ENCODE measurements around the gene MAP3K12. TPM values are rescaled to one million over a fixed set of nuclear protein-coding genes. Genes with fewer than 3 reads are reported as not detected.

MAP3K12 gene
- total and polyA plus RNA-seq, 10 of the 15 experiments (the other 5 are each of a cell fraction or from before 2014, with no cell fraction given) = 0.45 to 14.9 (median 6.9) TPM

GRCh38 chr12:53492830-53493609 is 6.2 kb downstream of the MAP3K12 start:
- peak overlapping the region; percentile 87 for H3K4me3 ChIP-seq
- H3K9ac ChIP-seq (ENCODE audit: control insufficient read depth, insufficient read depth, low read length) = peak overlapping the region; percentile 74
- DNase-seq (ENCODE audit: low read depth, low spot score) = peak; percentile 46
- peak overlapping the region; percentile 90 for H2AFZ ChIP-seq (ENCODE audit: control insufficient read depth, low read depth, low read length)
- H3K27me3 ChIP-seq (replicated peaks in 1 of 2; ENCODE audit: control insufficient read depth in 2 of 2, insufficient read depth in 2 of 2, low read length in 1 of 2) = no peaks in the 10 kb centered on the region
- no peaks in the 10 kb centered on the region for H4K20me1 ChIP-seq (ENCODE audit: control insufficient read depth, insufficient read depth)
- ATAC-seq = peak; percentile 96
- H3K27ac ChIP-seq (ENCODE audit: control insufficient read depth, insufficient read depth) = peak overlapping the region; percentile 46; the same call in 1 of the 2 replicates
- CTCF ChIA-PET = interaction anchor here (0.5 to 4.8 kb wide), 8 partner anchors 9 to 168 kb away, joined by 3 to 20 read pairs (median 3); partner anchors contain the start of genes NPFF and PRR13
- POLR2A ChIA-PET = interaction anchor here (0.6 to 2.9 kb wide), 8 partner anchors 8 to 286 kb away, joined by 3 to 12 read pairs (median 3); partner anchors contain the start of genes ITGB7 and TARBP2
- H3K4me2 ChIP-seq (ENCODE audit: control insufficient read depth, insufficient read depth) = peak overlapping the region; percentile 96
- H3K9me3 ChIP-seq (replicated peaks; ENCODE audit: control insufficient read depth, insufficient read depth, low read length) = no peaks in the 10 kb centered on the region
- whole genome bisulfite sequencing (ENCODE audit: insufficient coverage, insufficient replicate concordance, low lambda C conversion rate, missing lambda C conversion rate) = 2% methylated on average over 45 of the region's 52 CpGs
- SMC1A ChIA-PET (ENCODE audit: uncharacterized antibody, unreplicated experiment) = interaction anchor here (0.7 to 3.1 kb wide), 5 partner anchors 16 to 140 kb away, joined by 3 to 9 read pairs (median 3); no protein-coding TSS in a partner anchor
- intact Hi-C loops (cut with micrococcal nuclease; ENCODE audit: unreplicated experiment) = no loop called here
- H3K79me2 ChIP-seq (ENCODE audit: control insufficient read depth, insufficient read depth, low read length) = no peaks in the 10 kb centered on the region
- H3K36me3 ChIP-seq (ENCODE audit: control insufficient read depth in 2 of 2, insufficient read depth in 2 of 2, low read length in 1 of 2) = no peaks in the 10 kb centered on the region
- in situ Hi-C loops (cut with MboI) = no loop called here
- no TSS peak for BruUV-seq (replicated peaks)
- H3K4me1 ChIP-seq (ENCODE audit: control insufficient read depth, insufficient read depth, low read length) = peaks cover 10% of the 10 kb centered on the region
- RAD21 ChIA-PET (ENCODE audit: unreplicated experiment) = interaction anchor here (1.0 to 1.6 kb wide), 6 partner anchors 8 to 183 kb away, joined by 3 to 7 read pairs (median 4); partner anchors contain the start of genes ATP5MC2 and TARBP2
- FAIRE-seq = peak; percentile 94
- TF ChIP-seq HCFC1 (IDR thresholded peaks at IDR 0.05; ENCODE audit: low read length) (no peak), WRNIP1 (IDR thresholded peaks at IDR 0.05; ENCODE audit: borderline replicate concordance, low read depth, low read length) (no peak), IKZF2 (IDR thresholded peaks at IDR 0.05) (no peak; a peak in 1 of 4 replicates), PAX8 (IDR thresholded peaks at IDR 0.05) (no peak), E2F8 (IDR thresholded peaks at IDR 0.05; ENCODE audit: low read depth, partially characterized antibody) (no peak), TCF12 (IDR thresholded peaks at IDR 0.05; ENCODE audit: low read depth, low read length) (0 out of 2 replicates have a peak, but pooled peaks have one; percentile 18), KDM1A (IDR thresholded peaks at IDR 0.05; ENCODE audit: borderline replicate concordance) (no peak), RAD21 (IDR thresholded peaks at IDR 0.05; ENCODE audit: insufficient read depth, low read depth, low read length) (no peak), ZNF207 (IDR thresholded peaks at IDR 0.05; ENCODE audit: borderline replicate concordance) (no peak), ZNF384 (IDR thresholded peaks at IDR 0.05; ENCODE audit: borderline replicate concordance, low read depth, low read length) (no peak), NKRF (conservative IDR thresholded peaks at IDR 0.05) (no peak), TARDBP (IDR thresholded peaks at IDR 0.05; ENCODE audit: borderline replicate concordance) (no peak; the same call in 1 of the 2 replicates), FOS (IDR thresholded peaks at IDR 0.05; ENCODE audit: borderline replicate concordance, extremely low read depth, insufficient read length) (no peak), CHD4 (IDR thresholded peaks at IDR 0.05) (no peak), CREB1 (IDR thresholded peaks at IDR 0.05; ENCODE audit: low read depth) (peak; percentile 63), ASH2L (IDR thresholded peaks at IDR 0.05; ENCODE audit: borderline replicate concordance, low read depth) (no peak), MYB (IDR thresholded peaks at IDR 0.05; ENCODE audit: borderline replicate concordance, low read depth, low read length) (no peak), RAD51 (IDR thresholded peaks at IDR 0.05) (peak; percentile 86)
